BLaER1 treated with 17β-estradiol and CSF1 and Interleukin-3, amounts not matched to agents 10 nM and 100 nM (cell line): ENCODE data around the gene CDH16.
A peak's percentile ranks its signal among the peaks of the same experiment; 100 is the strongest.

ENCODE experiments used
- H3K27ac ChIP-seq, 11 experiments: shearing (Covaris generic); formaldehyde crosslinking; 2 replicates each; pipeline ENCODE4 v1.8.1; 2022
- H3K27me3 ChIP-seq, 11 experiments: shearing (Covaris generic); formaldehyde crosslinking; 2 replicates each; pipeline ENCODE4 v1.8.1; 2022
- H3K36me3 ChIP-seq, 11 experiments: shearing (Covaris generic); formaldehyde crosslinking; 2 replicates each; pipeline ENCODE4 v1.8.1; 2022
- H3K4me1 ChIP-seq, 10 experiments: shearing (Covaris generic); formaldehyde crosslinking; 2 replicates each; pipeline ENCODE4 v1.8.1; 2022
- H3K4me2 ChIP-seq, 11 experiments: shearing (Covaris generic); formaldehyde crosslinking; 2 replicates each; pipeline ENCODE4 v1.8.1; 2022
- H3K4me3 ChIP-seq, 10 experiments: shearing (Covaris generic); formaldehyde crosslinking; 2 replicates each; pipeline ENCODE4 v1.8.1; 2022
- H3K9ac ChIP-seq, 11 experiments: shearing (Covaris generic); formaldehyde crosslinking; 2 replicates each; pipeline ENCODE4 v1.8.1; 2022
- H3K9me3 ChIP-seq, 11 experiments: shearing (Covaris generic); formaldehyde crosslinking; replicated peaks in 1 of 11; 2 replicates each; pipeline ENCODE4 v1.8.1; 2022
- H4K20me1 ChIP-seq, 11 experiments: shearing (Covaris generic); formaldehyde crosslinking; 2 replicates each; pipeline ENCODE4 v1.8.1; 2022
- Cebpa-rat ChIP-seq, 11 experiments: shearing (Covaris generic); IDR thresholded peaks; 2 replicates each; pipeline ENCODE4 v1.8.1; 2022

The CDH16 gene

GRCh38 chr16:66894055-66894454 lies 24.6 kb downstream of the CDH16 start:
- H3K4me1 ChIP-seq = peaks cover 6 to 35% (median 27%) of the 10 kb centered on the region in 10 experiments
- no peaks in the 10 kb centered on the region for H3K9me3 ChIP-seq
- no peak overlapping the region for H3K27ac ChIP-seq
- no peaks in the 10 kb centered on the region for H3K27me3 ChIP-seq
- H3K9ac ChIP-seq = no peak overlapping the region
- H3K36me3 ChIP-seq = peaks cover 0 to 25% (median 4%) of the 10 kb centered on the region in 11 experiments; a peak in 10 of 22 replicates
- H4K20me1 ChIP-seq = peaks cover 0 to 51% (median 15%) of the 10 kb centered on the region in 11 experiments; a peak in 13 of 22 replicates
- no peak overlapping the region for H3K4me3 ChIP-seq
- no peak overlapping the region for H3K4me2 ChIP-seq
- no peak for TF ChIP-seq Cebpa-rat (IDR thresholded peaks at IDR 0.05)

GRCh38 chr16:66891797-66892196 lies 26.9 kb downstream of the CDH16 start:
- peaks cover 0 to 45% (median 17%) of the 10 kb centered on the region in 11 experiments; a peak in 15 of 22 replicates for H3K36me3 ChIP-seq
- no peak overlapping the region for H3K4me3 ChIP-seq
- H3K4me2 ChIP-seq = no peak overlapping the region
- H3K27me3 ChIP-seq = no peaks in the 10 kb centered on the region
- no peak overlapping the region for H3K27ac ChIP-seq
- peaks cover 0 to 74% (median 21%) of the 10 kb centered on the region in 11 experiments; a peak in 17 of 22 replicates for H4K20me1 ChIP-seq
- no peak for TF ChIP-seq Cebpa-rat (IDR thresholded peaks at IDR 0.05)
- no peak overlapping the region for H3K9ac ChIP-seq
- H3K4me1 ChIP-seq = peaks cover 6 to 58% (median 43%) of the 10 kb centered on the region in 10 experiments
- no peaks in the 10 kb centered on the region for H3K9me3 ChIP-seq

- Histone ChIP-seq H3K27ac (no peak overlapping the region), H3K4me2 (no peak overlapping the region), H4K20me1 (peaks cover 0 to 78% (median 25%) of the 10 kb centered on the region in 11 experiments; a peak in 17 of 22 replicates), H3K9ac (no peak overlapping the region), H3K4me1 (peaks cover 6 to 61% (median 47%) of the 10 kb centered on the region in 10 experiments), H3K36me3 (peaks cover 0 to 49% (median 21%) of the 10 kb centered on the region in 11 experiments; a peak in 18 of 22 replicates), H3K4me3 (no peak overlapping the region), H3K27me3 (no peaks in the 10 kb centered on the region), H3K9me3 (no peaks in the 10 kb centered on the region)
- TF ChIP-seq Cebpa-rat (IDR thresholded peaks at IDR 0.05) = no peak
These were observed 27.3 kb downstream of the CDH16 start for GRCh38 chr16:66891360-66891759.

GRCh38 chr16:66890799-66891198 lies 27.9 kb downstream of the CDH16 start:
- Histone ChIP-seq H3K27me3 (no peaks in the 10 kb centered on the region), H3K9me3 (no peaks in the 10 kb centered on the region), H3K27ac (no peak overlapping the region), H3K4me1 (peaks cover 6 to 57% (median 44%) of the 10 kb centered on the region in 10 experiments), H3K4me2 (no peak overlapping the region), H3K4me3 (no peak overlapping the region), H3K9ac (no peak overlapping the region), H4K20me1 (peaks cover under 1 to 80% (median 31%) of the 10 kb centered on the region in 11 experiments; a peak in 17 of 22 replicates), H3K36me3 (peaks cover 3 to 55% (median 27%) of the 10 kb centered on the region in 11 experiments; a peak in 20 of 22 replicates)
- TF ChIP-seq Cebpa-rat (IDR thresholded peaks at IDR 0.05) = no peak

GRCh38 chr16:66889622-66890021 lies 29.1 kb downstream of the CDH16 start:
- H3K27me3 ChIP-seq = no peaks in the 10 kb centered on the region
- TF ChIP-seq Cebpa-rat (IDR thresholded peaks at IDR 0.05) = no peak
- peaks cover 4 to 84% (median 43%) of the 10 kb centered on the region in 11 experiments; a peak in 19 of 22 replicates for H4K20me1 ChIP-seq
- peaks cover 6 to 58% (median 46%) of the 10 kb centered on the region in 10 experiments for H3K4me1 ChIP-seq
- H3K9me3 ChIP-seq = no peaks in the 10 kb centered on the region
- H3K36me3 ChIP-seq = peaks cover 15 to 66% (median 38%) of the 10 kb centered on the region in 11 experiments
- H3K4me3 ChIP-seq = no peak overlapping the region
- no peak overlapping the region for H3K9ac ChIP-seq
- H3K4me2 ChIP-seq = peak overlapping the region in 1 of 11 experiments; percentile 1; a peak in 1 of 22 replicates
- H3K27ac ChIP-seq = no peak overlapping the region

DNA sequence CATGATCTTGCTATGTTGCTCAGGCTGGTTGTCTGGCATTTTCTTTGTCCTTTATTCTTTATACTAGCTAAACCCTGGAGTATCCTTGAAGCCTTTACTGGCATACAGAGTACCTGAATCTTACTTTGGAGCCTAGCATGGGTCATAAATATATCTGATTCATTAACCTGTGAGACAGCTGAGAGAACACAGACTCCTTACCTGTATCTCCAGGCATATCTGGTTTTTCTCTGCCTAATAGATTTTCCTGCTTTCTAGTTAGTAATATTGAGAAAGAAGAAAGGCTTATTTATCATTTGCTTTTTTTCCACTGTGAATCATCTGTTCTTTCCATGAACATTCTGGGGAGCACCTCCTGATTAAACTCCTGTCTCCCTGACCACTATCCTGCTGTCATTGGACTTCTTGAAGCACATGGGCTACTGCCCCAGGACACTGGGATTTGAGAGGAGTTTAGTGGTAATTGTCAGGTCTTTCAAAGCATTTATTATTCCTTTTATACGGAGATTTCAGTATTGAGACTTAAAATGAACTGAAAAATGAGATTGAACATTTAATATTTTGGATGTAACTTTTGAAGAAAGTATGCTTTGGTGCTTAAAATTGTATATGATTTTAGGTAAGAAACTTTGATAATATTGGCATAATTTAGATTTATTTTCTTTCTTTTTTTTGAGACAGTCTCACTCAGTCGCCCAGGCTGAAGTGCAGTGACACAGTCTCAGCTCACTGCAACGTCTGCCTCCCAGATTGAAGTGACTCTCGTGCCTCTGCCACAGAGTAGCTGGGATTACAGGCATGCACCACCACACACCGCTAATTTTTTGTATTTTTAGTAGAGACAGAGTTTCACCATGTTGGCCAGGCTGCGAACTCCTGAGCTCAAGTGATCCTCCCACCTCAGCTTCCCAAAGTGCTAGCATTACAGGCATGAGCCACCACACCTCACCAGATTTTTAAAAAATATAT lies 29.8 kb downstream of the CDH16 start:
- no peak overlapping the region for H3K9ac ChIP-seq
- H3K36me3 ChIP-seq = peaks cover 21 to 73% (median 45%) of the 10 kb centered on the region in 11 experiments
- peak overlapping the region in 2 of 11 experiments; percentile 1 to 5; a peak in 2 of 22 replicates for H3K4me2 ChIP-seq
- H4K20me1 ChIP-seq = peaks cover 4 to 84% (median 45%) of the 10 kb centered on the region in 11 experiments; a peak in 19 of 22 replicates
- H3K27me3 ChIP-seq = no peaks in the 10 kb centered on the region
- no peaks in the 10 kb centered on the region for H3K9me3 ChIP-seq
- H3K4me3 ChIP-seq = no peak overlapping the region
- TF ChIP-seq Cebpa-rat (IDR thresholded peaks at IDR 0.05) = no peak
- H3K4me1 ChIP-seq = peaks cover 6 to 65% (median 53%) of the 10 kb centered on the region in 10 experiments
- H3K27ac ChIP-seq = no peak overlapping the region

DNA sequence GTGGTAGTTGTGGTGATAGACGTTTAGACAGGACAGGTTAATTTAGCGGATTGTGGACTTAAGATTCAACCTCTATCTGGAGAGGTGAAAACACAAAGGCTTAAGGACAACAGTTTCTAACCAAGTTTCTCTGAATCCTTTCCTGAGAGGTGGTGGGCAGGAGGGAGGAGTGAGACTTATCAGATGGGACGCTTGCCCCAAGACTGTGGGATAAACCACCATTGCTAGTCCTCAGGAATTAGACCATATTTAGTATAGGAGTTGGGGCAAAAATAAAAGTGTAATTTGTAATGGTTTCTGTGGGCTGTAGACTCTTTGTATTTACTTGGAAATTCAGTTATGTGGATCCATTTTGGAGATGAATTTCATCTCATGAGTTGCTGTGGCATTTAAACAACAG lies 31.8 kb downstream of the CDH16 start:
- TF ChIP-seq Cebpa-rat (IDR thresholded peaks at IDR 0.05) = no peak
- Histone ChIP-seq H3K27ac (no peak overlapping the region), H3K9me3 (no peaks in the 10 kb centered on the region), H3K4me2 (peak overlapping the region in 10 of 11 experiments; percentile 1 to 31 (median 18); a peak in 11 of 22 replicates), H3K4me3 (no peak overlapping the region), H4K20me1 (peaks cover 4 to 99% (median 56%) of the 10 kb centered on the region in 11 experiments; a peak in 20 of 22 replicates), H3K36me3 (peaks cover 24 to 86% (median 51%) of the 10 kb centered on the region in 11 experiments), H3K27me3 (no peaks in the 10 kb centered on the region), H3K9ac (no peak overlapping the region), H3K4me1 (peaks cover 4 to 80% (median 65%) of the 10 kb centered on the region in 10 experiments; a peak in 18 of 20 replicates)

- no peak for TF ChIP-seq Cebpa-rat (IDR thresholded peaks at IDR 0.05)
- Histone ChIP-seq H3K27me3 (no peaks in the 10 kb centered on the region), H3K4me2 (peak overlapping the region in 7 of 11 experiments; percentile 1 to 31 (median 25); a peak in 7 of 22 replicates), H3K36me3 (peaks cover 24 to 80% (median 47%) of the 10 kb centered on the region in 11 experiments), H3K9ac (0 out of 22 replicates have a peak overlapping the region, but pooled peaks of 1 of the 11 experiments have one; percentile 3), H3K9me3 (no peaks in the 10 kb centered on the region), H3K27ac (no peak overlapping the region), H4K20me1 (peaks cover 4 to 99% (median 62%) of the 10 kb centered on the region in 11 experiments; a peak in 20 of 22 replicates), H3K4me1 (peaks cover 10 to 80% (median 67%) of the 10 kb centered on the region in 10 experiments), H3K4me3 (no peak overlapping the region)
These were observed 32.4 kb downstream of the CDH16 start for GRCh38 chr16:66886321-66886720.
